Astrocyte of the hippocampus (primary cell): ENCODE results near the gene ATG2B.
"Not testable (repeated sequence)": the region's sequence is repeated elsewhere in the genome, so short reads cannot be mapped to it uniquely, and the experiment has no call there.

Experiments
- DNase-seq: peaks from one replicate; pipeline ENCODE4 v3.0.0; 2011; ENCODE audit warnings: low read depth, low spot score

The ATG2B gene

GRCh38 chr14:96254687-96255086, 108.5 kb downstream of the ATG2B start:
- no peak for DNase-seq

DNA sequence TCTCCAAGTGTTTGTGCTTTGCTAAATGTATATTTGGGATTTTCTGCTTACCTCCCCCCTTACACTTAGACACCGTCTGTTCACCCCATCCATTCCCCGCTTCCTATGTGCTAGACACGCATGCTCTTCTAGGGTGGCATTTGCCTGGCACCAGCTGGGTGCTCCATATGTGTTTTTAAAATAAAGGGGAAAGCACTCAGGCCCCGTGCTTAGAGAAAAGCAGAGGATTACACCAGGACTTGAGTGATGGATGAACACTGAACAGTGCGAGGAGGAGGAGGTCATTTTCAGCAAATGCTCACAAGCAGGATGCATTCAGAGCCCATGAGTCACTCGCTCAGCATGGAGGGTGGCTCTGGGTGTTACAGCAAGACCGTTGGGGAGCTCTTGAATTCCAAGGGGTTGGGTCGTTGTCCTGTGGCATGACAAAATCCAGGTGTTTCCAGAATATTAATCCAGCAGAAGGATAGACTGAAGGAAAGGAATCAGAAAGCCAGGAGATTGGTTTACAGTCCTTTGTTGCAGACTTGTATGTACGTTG, 110.1 kb downstream of the ATG2B start:
- DNase-seq = peak; percentile 81

- no peak for DNase-seq
Observed at GRCh38 chr14:96252323-96252998, 110.7 kb downstream of the ATG2B start.

DNA sequence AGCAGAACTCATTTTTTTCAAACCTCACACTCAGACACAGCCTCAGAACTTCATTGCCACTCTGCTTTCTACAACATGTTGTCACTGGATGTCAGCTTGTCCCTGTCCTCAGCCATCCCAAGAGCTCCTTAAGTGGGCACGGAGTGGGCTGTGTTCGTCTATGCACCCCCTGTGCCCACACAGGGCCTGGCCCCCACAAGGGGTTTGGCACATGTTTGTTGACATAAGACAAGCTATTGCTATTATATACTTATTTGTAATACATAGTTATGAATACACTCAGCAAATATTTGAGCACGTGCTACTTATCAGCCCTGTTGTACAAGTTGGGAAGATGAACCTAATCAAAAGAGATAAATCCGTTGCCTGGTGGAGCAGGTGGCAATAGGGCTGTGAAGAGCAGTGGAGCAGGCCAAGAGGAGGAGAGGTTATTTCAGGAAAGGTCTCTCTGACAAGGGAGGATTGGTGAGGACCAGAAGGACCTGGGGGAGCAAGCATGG, 111.4 kb downstream of the ATG2B start:
- DNase-seq = no peak

- DNase-seq = no peak
Observed at GRCh38 chr14:96250485-96250884, 112.7 kb downstream of the ATG2B start.

DNA sequence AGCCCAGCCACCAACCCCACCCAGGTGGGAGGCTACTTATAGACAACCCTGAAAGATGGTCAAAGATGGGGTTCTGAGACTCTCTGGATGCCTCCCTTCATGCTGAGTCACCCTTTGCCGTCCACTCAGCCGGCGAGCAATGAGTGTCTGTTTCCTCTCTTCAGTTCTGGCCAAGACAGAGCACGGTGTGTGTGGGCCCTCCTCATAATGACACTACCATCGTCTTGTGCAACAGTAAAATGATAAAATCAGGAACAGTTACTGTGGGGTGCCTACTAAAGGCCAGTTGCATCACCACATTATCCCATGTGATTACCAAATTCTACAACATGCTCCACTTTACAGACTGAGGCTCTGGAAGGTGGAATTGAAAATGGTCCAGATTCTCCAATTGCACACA, 114.1 kb downstream of the ATG2B start:
- no peak for DNase-seq

DNA sequence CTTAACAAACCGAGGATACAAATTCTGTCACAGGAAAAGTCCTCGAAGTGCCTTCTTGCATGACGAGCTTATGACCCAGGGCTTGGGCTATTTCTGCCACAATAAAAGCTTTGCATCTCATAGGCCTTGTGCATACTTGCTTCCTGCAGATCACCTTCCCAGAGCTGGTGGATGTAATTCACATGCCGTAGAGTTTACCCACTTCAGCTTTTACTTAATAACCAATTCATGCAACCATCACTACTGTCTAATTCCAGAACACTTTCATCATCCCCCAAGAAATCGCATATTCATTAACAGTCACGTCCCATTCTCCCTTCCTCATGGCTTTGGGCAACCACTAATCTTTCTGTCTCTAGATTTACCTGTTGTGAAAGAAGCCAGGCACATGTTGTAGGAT, 116.1 kb downstream of the ATG2B start:
- DNase-seq = no peak

DNA sequence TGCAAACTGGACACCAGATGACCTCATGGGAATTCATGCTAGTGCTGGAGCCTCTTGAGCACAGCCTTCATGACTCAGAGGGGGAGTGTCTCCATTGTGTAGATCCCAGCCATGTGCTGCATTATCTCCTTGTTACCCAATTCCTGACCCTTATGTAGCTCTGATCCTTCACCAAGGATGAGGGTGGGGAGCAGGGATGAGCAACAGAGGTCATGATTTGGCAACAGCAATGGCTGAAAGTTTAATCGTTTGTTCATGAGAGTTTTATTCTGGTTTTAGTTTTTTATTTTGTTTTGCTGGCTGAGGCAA, 116.6 kb downstream of the ATG2B start:
- DNase-seq = peak; percentile 62

DNA sequence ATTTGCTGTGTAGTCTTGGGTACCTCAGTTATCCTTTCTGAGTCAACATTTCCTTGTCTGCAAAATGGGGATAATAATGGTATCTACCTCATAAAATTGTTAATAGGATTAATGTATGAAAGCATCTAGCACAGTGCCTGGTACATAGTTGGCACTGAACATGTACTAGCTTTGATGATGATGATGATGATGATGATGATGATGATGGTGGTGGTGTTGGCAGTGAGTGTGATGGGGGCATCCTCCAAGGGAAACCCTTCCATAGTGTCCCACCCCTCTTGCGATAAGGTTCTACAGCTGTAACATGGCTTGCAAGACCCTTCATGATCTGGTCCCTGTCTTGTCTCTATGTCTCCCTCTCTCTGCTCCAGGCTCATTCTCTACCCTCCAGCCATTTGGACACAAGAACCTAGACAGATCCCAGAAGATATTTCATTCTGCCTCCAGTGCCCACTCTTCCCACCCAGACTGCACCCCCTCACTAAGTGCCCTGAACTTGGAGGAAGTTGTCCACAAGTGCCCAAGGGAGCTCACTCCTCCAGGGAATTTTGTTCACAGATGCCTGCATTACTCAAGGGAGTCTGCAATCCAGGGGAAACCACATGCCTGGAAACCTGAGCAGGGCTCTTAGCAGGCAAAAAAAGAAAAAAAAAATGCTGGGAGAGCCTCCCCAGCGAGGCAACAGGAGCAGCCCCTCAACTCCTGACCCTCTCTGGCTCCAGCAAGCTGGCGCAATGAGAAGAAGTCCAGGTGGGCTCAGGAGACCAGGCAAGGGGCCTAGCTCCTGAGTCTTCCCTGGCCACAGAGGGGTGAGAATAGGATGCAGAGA, 117.2 kb downstream of the ATG2B start:
- peak; percentile 28 for DNase-seq

GRCh38 chr14:96245074-96245473, 118.1 kb downstream of the ATG2B start:
- not testable (repeated sequence) for DNase-seq

- DNase-seq = no peak
Observed at GRCh38 chr14:96243785-96244184, 119.4 kb downstream of the ATG2B start.

DNA sequence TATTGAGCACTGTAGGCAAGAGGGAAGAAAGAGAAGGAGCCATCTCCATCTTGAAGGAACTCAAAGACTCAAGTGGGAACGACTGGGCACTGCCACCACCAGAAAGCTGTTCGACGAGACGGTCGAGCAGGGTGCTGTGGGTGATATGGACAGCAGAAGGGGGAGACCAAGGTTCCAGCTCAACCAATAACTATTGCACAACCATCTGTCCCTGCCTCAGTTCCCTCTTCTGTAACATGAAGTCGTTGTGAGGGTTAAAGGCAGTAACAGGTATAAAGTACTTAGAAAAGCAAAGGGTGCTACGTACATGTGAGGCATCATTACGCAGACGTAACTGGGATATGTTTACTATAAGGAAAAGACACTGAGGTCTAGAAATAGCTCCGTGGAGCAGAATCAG, 121.0 kb downstream of the ATG2B start:
- DNase-seq = no peak

DNA sequence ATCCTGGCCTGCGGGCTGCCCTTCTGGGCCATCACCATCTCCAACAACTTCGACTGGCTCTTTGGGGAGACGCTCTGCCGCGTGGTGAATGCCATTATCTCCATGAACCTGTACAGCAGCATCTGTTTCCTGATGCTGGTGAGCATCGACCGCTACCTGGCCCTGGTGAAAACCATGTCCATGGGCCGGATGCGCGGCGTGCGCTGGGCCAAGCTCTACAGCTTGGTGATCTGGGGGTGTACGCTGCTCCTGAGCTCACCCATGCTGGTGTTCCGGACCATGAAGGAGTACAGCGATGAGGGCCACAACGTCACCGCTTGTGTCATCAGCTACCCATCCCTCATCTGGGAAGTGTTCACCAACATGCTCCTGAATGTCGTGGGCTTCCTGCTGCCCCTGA, 122.5 kb downstream of the ATG2B start:
- DNase-seq = no peak

DNA sequence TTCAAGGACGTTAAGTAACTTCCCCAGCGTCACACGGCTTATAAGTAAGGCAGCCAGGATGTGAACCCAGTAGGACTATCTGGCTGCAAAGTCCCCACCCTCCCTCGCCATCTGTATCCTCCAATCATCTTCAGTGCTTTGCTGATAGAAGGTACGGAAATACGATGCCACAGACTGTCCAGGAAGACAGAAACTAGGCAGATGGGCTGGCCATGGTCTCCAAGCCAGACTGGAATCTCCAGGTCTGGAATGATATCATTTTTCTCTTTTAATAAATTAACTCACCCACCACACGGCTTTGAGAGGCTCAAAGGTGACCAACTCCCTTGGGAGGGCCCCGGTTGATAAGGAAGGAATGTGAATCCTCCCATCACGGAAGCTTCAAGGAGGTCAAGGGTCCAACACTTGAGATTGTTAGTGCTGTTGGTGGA, 123.4 kb downstream of the ATG2B start:
- DNase-seq = no peak

- no peak for DNase-seq
Observed at GRCh38 chr14:96238676-96239265, 124.4 kb downstream of the ATG2B start.

- DNase-seq = no peak
Observed at GRCh38 chr14:96237641-96238040, 125.5 kb downstream of the ATG2B start.

GRCh38 chr14:96235426-96235825, 127.7 kb downstream of the ATG2B start:
- no peak for DNase-seq

DNA sequence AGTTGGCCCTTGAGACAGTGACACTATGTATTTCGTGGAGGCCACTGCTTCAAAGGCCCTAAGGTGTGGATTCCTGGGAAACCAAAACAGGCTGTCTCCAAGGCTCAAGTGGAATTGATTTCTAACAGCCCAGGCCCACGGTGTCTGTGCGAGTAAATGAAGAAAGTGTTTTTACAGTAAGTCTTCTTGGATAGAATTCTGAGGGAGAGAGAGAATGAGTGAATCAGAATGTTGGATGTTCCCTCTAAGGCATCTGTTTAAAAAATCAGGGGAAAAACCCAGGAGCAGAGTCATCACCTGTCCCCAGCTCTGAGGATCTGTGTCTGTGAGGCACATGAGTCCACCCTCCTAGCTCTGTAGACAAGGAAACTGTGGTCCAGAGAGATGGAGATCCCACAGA, 129.5 kb downstream of the ATG2B start:
- no peak for DNase-seq

- no peak for DNase-seq
Observed at GRCh38 chr14:96232506-96232905, 130.6 kb downstream of the ATG2B start.

DNA sequence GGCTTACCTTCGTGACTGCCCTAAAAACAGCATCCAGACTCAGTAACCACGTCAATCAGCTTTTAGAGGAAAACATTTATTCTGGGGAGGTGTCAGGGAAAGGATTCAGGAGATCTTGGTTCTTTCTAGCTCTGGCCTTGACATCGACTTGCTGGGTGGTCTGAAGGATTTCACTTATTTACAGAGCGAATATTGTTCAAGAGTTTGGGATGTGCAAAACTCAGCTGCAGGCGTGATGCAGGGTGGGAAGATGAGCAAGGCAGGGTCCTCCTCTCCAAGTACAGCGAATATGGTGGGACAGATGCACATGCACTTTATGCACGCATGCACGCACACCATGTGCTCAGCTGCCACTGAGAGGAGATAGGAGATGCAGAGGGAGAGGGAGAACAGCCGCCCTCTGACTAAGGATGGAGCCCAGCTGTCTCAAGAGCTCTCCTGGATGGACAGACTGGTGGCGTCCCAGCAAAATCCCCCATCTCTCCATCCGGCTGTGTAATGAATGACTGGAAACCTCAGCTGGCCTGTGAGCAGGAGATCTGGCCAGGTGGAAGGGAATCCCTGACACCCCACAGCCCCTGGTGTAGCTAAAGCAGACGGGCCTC, 131.5 kb downstream of the ATG2B start:
- no peak for DNase-seq

GRCh38 chr14:96231056-96231455, 132.1 kb downstream of the ATG2B start:
- no peak for DNase-seq

GRCh38 chr14:96229315-96229714, 133.8 kb downstream of the ATG2B start:
- no peak for DNase-seq
